ENCODE results near the gene KANSL1.
"Not testable (repeated sequence)": the region's sequence is repeated elsewhere in the genome, so short reads cannot be mapped to it uniquely, and the experiment has no call there.

DNA sequence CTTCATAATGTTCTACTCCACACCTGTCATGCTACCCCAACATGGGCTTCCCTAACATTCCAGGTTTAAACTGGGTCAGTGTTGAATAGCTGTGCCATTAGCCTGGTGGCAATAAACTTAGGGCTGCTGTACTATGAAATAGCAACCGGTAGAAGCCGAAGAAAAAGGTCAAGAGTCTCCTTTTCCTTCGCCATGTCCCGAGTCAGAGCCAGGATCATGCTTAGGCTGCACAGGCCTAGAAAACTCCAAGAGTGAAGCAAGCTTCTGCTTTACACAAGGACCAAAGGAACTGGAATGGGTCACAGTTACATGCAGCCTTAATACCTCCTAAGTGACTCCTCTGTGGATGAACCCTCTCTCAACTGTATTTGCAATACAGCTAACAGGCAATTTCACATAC is 105.4 kb downstream of the KANSL1 start:
- not testable (repeated sequence) for TF ChIP-seq CTCF (conservative IDR thresholded peaks at IDR 0.05); EZH2 (IDR thresholded peaks at IDR 0.05; ENCODE audit: low read depth)

Measured in PC-9 (cell line).